NCI-H128 (cell line): ENCODE measurements around the gene HYDIN.

Source experiments
- DNase-seq: peaks from one replicate; lab custom pipeline; 2025; ENCODE audit not compliant: unreplicated experiment; lab: John Stamatoyannopoulos, UW

HYDIN gene

DNA sequence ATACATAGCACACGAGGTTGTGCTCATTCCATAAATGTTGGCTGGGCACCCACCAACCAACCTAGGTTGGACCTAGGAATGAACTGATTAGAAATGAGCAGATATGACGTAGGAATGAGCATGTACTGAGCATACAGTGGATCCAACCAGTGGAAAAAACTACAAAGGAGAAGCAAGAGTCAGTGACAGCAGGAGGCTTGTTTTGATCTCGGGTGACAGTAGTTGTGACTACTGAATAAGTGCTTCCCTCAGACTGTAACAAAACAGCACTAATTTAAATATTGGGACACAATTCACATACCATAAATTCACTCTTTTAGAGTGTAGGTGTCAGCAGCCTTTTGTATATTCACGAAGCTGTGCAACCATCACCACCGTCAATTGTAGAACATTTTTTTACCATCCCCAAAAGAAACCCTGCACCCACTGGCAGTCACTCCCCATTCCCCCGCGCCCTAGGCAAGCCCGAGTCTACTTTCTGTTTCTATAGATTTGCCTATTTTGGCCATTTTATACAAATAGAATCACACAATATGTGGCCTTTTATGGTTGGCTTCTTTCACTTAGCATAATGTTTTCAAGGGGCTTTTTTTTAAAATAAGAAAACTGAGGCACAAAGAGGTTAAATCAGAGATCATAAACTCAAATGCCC, 436.5 kb downstream of the HYDIN start:
- no peak for DNase-seq

GRCh38 chr16:70790815-70791214, 439.7 kb downstream of the HYDIN start:
- DNase-seq: no peak

- no peak for DNase-seq
These were observed 440.7 kb downstream of the HYDIN start for GRCh38 chr16:70789595-70790447.

DNA sequence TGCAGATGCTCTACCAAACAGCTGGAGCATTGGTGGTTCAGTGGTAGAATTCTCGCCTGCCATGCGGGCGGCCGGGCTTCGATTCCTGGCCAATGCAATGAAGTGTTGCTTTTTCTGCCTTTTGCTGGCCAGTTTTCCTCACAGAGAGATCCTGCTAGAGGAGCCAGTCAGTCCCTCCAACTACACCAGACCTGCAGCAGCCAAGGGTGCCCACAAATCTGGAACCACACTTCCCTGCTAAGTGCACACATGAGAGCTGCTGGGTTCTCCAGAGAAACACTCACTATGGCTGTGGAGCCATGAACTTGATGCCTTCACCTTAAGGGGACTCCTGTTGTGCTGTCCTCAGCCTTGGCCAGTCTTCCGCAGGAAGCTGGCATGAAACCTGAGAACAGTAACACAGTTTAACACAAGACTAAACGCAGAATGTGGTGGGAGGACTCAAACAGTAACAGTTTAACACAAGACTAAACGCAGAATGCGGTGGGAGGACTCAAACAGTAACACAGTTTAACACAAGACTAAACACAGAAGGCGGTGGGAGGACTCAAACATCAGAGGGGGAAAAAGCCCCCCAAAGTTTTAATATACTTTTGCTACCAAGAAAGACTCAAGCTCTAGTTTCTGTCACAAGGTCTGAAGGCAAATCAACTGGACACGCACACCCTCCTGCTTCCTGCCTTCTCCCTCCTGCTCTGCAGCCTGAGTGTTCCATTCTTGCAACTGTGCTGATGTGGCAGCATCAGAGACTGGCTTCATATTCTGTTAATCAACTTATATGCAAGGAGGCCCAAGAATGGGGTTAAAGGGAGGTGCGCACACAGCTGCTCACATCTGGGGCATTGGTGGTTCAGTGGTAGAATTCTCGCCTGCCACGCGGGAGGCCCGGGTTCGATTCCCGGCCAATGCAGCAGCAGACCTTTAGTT, 441.6 kb downstream of the HYDIN start:
- DNase-seq: no peak

GRCh38 chr16:70786020-70786755, 444.3 kb downstream of the HYDIN start:
- no peak for DNase-seq

DNA sequence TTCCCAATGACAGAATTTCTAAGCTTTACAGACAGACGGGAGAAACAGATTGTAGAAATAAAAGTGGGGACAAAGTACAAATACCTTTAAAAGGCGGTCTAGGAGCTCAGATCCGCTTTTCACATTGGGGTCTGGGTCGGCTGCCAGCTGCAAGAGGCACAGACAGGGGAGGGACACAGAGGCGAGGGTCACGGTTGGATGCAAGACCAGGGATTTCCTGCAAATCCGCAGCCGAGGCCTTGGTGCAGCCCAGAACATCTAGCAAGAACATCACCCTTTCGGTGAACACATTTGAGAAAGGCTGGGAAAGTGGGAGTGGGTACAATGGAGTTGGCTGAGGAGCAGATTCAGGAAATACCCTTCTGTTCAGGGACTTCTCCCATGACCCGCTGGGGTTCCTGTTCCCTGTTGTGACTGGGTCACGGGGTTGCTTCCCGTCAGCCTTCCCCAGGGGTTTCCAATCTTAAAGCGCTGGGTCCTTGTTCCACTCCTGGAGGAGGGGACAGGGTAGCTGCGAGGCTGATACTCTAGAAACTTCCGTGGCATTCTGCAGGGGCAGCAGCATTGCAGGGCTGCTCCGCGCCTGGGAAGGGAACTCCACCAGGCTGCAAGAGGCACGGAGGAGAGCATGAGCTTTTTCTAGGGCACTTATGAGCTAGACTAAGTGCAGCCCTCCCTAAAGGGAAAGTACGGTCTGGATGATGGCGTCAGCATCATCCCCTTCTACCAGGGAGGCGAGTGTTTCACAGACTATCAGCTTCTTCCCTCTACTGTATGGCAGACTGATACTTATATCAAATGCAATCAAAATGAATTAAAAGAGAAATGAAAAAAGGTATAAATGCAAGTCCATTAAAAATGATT, 445.6 kb downstream of the HYDIN start:
- DNase-seq: no peak

DNA sequence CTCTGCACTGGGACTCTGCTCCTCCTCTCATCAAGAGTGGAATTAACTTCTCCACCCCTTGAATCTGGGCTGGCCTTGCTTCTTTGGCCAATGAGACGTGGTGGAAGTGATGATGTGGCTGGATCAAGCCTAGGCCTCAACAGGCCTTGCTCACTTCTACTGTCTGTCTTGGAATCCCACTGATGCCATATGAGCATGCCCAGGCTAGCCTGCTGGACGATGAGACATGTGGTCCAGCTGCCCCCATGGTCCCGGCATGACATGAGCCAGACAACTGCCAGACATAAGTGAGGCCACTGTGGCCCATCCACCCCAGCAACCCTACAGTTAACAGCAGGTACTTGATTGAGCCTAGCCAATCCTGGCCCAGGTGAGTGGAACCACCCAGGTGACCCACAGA, 448.3 kb downstream of the HYDIN start:
- DNase-seq: no peak

- DNase-seq: no peak
These were observed 448.7 kb downstream of the HYDIN start for GRCh38 chr16:70781800-70782199.

DNA sequence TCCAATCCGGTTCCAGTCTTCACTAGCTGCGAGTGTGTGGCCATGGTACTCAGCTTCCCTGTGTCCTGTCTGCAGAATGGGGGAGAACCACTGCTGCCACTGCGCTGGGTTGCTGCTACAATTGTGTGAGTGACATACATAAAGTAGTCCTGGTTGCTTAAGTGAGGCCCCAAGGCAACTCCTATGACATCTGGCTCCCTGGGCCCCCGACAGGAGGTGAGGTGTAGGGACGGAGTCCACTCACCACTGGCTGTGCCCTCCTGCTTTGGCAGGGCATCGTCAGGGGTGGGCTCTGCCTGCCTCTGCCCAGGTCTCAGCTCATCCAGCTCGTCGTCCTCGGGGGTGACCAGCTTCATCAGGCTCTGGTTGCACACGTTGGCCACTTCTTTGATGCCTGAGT, 450.0 kb downstream of the HYDIN start:
- no peak for DNase-seq

GRCh38 chr16:70779361-70779760, 451.2 kb downstream of the HYDIN start:
- DNase-seq: no peak

- DNase-seq: no peak
These were observed 451.6 kb downstream of the HYDIN start for GRCh38 chr16:70778901-70779309.

DNA sequence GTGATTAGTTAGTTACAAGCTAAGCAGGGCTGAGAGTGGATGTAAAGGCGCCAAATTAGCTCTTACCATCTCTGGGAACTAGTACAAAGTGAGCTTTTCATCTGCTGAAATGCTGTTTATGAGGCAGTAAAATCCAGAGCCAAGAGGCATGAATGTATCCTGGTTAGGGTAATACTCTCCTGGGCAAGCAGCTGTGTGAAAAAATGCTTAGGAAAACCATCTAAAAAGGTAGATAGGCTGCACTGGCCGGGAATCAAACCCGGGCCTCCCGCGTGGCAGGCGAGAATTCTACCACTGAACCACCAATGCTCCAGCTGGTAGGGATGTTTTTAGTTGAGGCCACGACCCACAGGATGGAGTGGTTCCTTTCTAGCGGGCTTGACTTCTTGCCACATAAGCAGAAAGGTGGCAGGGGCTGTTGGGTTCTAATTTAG, 452.5 kb downstream of the HYDIN start:
- DNase-seq: no peak

GRCh38 chr16:70777496-70777895, 453.0 kb downstream of the HYDIN start:
- no peak for DNase-seq

DNA sequence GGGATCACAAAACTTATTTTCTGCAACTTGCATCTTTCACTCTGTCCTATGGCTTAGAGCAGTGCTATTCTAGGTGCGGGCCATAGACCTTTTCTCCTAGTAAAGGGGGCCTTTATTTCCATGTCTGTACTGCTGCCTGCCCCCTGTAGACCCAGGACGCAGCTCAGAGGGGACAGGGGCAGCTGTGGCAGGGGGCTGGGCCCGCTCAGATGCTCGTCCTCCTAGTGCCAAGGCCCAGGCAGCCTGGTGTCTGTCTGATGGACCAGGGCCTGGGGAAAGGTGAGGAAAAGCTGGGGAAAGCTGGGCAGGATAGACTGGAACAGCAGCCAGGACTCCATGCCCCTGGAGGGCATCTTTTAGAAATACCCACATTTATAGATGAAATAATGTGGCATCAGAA, 455.1 kb downstream of the HYDIN start:
- no peak for DNase-seq

- no peak for DNase-seq
These were observed 456.3 kb downstream of the HYDIN start for GRCh38 chr16:70774261-70774660.

- DNase-seq: no peak
These were observed 458.0 kb downstream of the HYDIN start for GRCh38 chr16:70772493-70772892.

DNA sequence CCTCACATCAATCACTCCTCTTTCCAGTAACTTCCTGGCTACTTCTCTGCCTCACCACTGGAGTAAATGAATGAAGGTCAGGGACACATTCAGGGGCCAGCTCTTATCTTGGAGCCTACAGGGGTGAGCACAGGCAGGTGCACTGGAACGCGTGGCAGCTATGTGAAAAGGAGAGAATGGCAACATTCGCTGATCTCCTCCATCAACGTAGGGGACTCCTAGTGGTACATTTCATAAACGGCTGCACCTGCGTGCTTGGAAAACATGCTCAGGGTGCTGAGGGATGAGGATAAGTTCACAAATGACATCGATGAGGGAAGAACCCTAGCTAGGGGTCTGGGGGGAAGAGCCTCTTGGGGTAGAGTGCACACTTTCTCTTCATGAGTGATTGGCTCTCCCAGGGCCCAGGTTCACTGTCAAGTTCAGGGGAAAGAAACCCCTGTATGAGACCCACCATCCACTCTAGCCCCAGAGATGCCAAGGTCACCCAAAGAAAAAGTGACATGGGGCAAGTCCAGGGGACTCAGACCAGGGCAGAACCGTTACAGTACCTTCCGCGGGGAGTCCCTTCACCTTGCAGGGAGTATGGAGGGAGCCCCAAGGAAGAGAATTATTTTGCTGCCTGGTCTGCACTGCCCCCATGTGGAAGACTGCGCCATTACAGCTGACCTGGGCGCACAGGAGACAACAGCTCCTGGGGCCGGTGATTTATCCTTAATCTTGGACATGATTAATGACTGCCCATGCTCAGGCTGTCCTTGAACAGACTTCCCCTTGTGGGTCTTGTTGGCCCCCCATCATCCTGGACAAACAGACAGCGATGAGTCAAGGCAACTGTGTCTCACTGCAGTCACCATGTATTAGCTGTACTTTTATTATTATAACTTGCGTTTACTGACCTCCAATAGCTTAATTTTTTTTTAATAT, 459.6 kb downstream of the HYDIN start:
- DNase-seq: no peak

GRCh38 chr16:70770291-70770625, 460.3 kb downstream of the HYDIN start:
- DNase-seq: no peak

DNA sequence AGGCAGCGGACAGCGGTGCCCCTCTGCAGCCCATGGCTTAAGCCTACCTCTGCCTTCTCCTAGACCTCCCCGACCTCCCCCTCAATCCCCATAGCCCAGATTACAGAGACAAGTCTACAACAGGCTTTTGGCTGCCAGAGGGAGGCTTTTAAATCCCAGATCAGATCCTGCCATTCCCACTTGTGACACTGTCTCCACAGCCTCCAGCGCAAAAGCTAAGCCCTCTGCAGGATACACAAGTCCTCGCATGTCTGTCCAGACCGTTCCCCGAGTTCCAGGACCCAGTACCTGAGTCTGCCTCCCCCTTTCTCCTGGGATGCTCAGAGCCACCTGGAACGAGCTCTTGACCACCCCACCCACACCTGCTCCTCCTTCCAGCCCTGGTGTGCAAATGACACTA, 460.8 kb downstream of the HYDIN start:
- no peak for DNase-seq
